HG03025 (cell line): Measurements from ENCODE around the gene PROKR1.

ENCODE experiments used
- ATAC-seq: cut with Tn5 transposase; IDR thresholded peaks from one replicate; pipeline ENCODE4 v1.9.1; 2021; ENCODE audit warnings: mild to moderate bottlenecking, moderate library complexity; ENCODE audit not compliant: unreplicated experiment, low FRiP score

PROKR1 gene

GRCh38 chr2:68695971-68696370 lies 52.6 kb downstream of the PROKR1 start:
- no peak for ATAC-seq

GRCh38 chr2:68696554-68696953 lies 53.2 kb downstream of the PROKR1 start:
- no peak for ATAC-seq

- no peak for ATAC-seq
Observed at GRCh38 chr2:68698567-68699377, 55.4 kb downstream of the PROKR1 start.

GRCh38 chr2:68700560-68700959 lies 57.2 kb downstream of the PROKR1 start:
- no peak for ATAC-seq

GRCh38 chr2:68706637-68707036 lies 63.3 kb downstream of the PROKR1 start:
- ATAC-seq, result no peak
